C1 segment of cervical spinal cord (tissue), 14 donors: ENCODE results near the gene JOSD2.
"Not testable (repeated sequence)": the region's sequence is repeated elsewhere in the genome, so short reads cannot be mapped to it uniquely, and the experiment has no call there.

Experiments used
- DNase-seq, 14 donors: peaks; one replicate each; lab custom pipeline; 2025; lab: John Stamatoyannopoulos, UW

JOSD2 gene

GRCh38 chr19:50547385-50548190 is 36.6 kb upstream of the JOSD2 start:
- peak in 7 of 14 donors; percentile 33 to 51 (median 48) for DNase-seq

- peak in 4 of 14 donors; percentile 18 to 50 (median 47) for DNase-seq
These were observed 35.7 kb upstream of the JOSD2 start for GRCh38 chr19:50546527-50547221.

GRCh38 chr19:50542943-50543342 is 32.0 kb upstream of the JOSD2 start:
- peak in 1 of 14 donors; percentile 80 for DNase-seq

- peak in 12 of 14 donors; percentile 29 to 77 (median 64) for DNase-seq
These were observed 26.8 kb upstream of the JOSD2 start for GRCh38 chr19:50537769-50538230.

GRCh38 chr19:50537306-50537685 is 26.3 kb upstream of the JOSD2 start:
- peak in 1 of 14 donors; percentile 36 for DNase-seq

GRCh38 chr19:50536662-50537305 is 25.8 kb upstream of the JOSD2 start:
- DNase-seq = peak in 1 of 14 donors; percentile 22

- DNase-seq = no peak
These were observed 24.7 kb upstream of the JOSD2 start for GRCh38 chr19:50535672-50536187.

GRCh38 chr19:50534478-50534877 is 23.5 kb upstream of the JOSD2 start:
- no peak for DNase-seq

GRCh38 chr19:50532952-50533351 is 22.0 kb upstream of the JOSD2 start:
- no peak for DNase-seq

GRCh38 chr19:50531171-50531612 is 20.2 kb upstream of the JOSD2 start:
- DNase-seq = peak in 1 of 14 donors; percentile 18

- not testable (repeated sequence) for DNase-seq
These were observed 17.1 kb upstream of the JOSD2 start for GRCh38 chr19:50528052-50528451.

- no peak for DNase-seq
These were observed 11.9 kb upstream of the JOSD2 start for GRCh38 chr19:50522881-50523280.

GRCh38 chr19:50520822-50521465 is 10.0 kb upstream of the JOSD2 start:
- peak in 1 of 14 donors; percentile 10 for DNase-seq

GRCh38 chr19:50519006-50519575 is 8.1 kb upstream of the JOSD2 start:
- no peak for DNase-seq

GRCh38 chr19:50518091-50519005 is 7.4 kb upstream of the JOSD2 start:
- no peak for DNase-seq

GRCh38 chr19:50517704-50518075 is 6.7 kb upstream of the JOSD2 start:
- no peak for DNase-seq

- no peak for DNase-seq
These were observed 6.1 kb upstream of the JOSD2 start for GRCh38 chr19:50516964-50517703.

GRCh38 chr19:50516456-50516855 is 5.5 kb upstream of the JOSD2 start:
- no peak for DNase-seq

- DNase-seq = no peak
These were observed 4.2 kb upstream of the JOSD2 start for GRCh38 chr19:50515168-50515561.
